Right lobe of liver (tissue), 6 donors: ENCODE results near the gene PC. TPM values are rescaled to one million over a fixed set of nuclear protein-coding genes. Genes with fewer than 3 reads are reported as not detected.

Experiments
- ATAC-seq, 4 donors: fragments of 200-7000 bp; cut with Tn5 transposase; one replicate each; pipeline ENCODE4 v1.9.1; 2020; ENCODE audit warnings: mild to moderate bottlenecking in 4 of 4, moderate library complexity in 4 of 4
- DNase-seq, 3 donors: peaks; one replicate each; pipeline ENCODE4 v3.0.0-alpha.2; 2020
- H3K27ac ChIP-seq, 3 donors: fragments of 200-600 bp; one replicate each; pipeline ENCODE4 v1.8.0; 2022
- H3K27me3 ChIP-seq, 2 donors: fragments of 200-600 bp; one replicate each; pipeline ENCODE4 v1.8.0; 2022
- H3K36me3 ChIP-seq, 4 donors: fragments of 200-600 bp; sonication (generic) in 1 of 4; one replicate each; pipeline versions ENCODE4 v1.5.1 to v1.8.0; 2017 to 2022; ENCODE audit warnings: control low read depth in 1 of 4
- H3K4me1 ChIP-seq, 4 donors: fragments of 200-600 bp; sonication (generic) in 1 of 4; one replicate each; pipeline versions ENCODE4 v1.5.1 to v1.8.0; 2017 to 2022; ENCODE audit warnings: control low read depth in 1 of 4
- H3K4me3 ChIP-seq, 3 donors: fragments of 200-600 bp; one replicate each; pipeline ENCODE4 v1.8.0; 2022
- H3K9me3 ChIP-seq, 4 donors: fragments of 200-600 bp; sonication (generic) in 1 of 4; one replicate each; pipeline versions ENCODE4 v1.5.1 to v1.8.0; 2017 to 2022; ENCODE audit warnings: control low read depth in 1 of 4
- POLR2A ChIP-seq: fragments of 450-650 bp; IDR thresholded peaks from one replicate; pipeline ENCODE4 v1.6.1; 2017; ENCODE audit warnings: antibody characterized with exemption, mild to moderate bottlenecking
- WGBS: methylation state at CpG from one replicate; pipeline ENCODE4 v1.1.6; 2018; ENCODE audit warnings: low coverage, low lambda C conversion rate; ENCODE audit not compliant: insufficient coverage; ENCODE audit errors: missing lambda C conversion rate; 5-methylcytosine and 5-hydroxymethylcytosine counted together
- intact Hi-C, 2 donors: fragments of 100-400 bp; cut with DNase I; formaldehyde crosslinking; loops; one replicate each; pipeline versions ENCODE4 v1.11.2 to v1.14.1; 2022
- total RNA-seq, 6 experiments: library from RNA; depleted of rRNA in 2 of 6; stranded (reverse); fragments of >200 nt in 2 of 6; fragmentation: NEBNext Ultra II Directional in 3 of 6; extraction: Animal tissue kit (Norgen Biotek cat#: 25700) in 3 of 6; gene quantifications; one replicate each; pipeline versions ENCODE4 v1.1.0 to v1.2.4, GENCODE V29; 2016 to 2023
- TF ChIP-seq, protein P1 (sequence below), 4 donors: fragments of 200-600 bp in 3 of 4; fragments of 450-650 bp in 1 of 4; IDR thresholded peaks; one replicate each; pipeline versions ENCODE4 v1.5.1 to v1.8.0; 2016 to 2022; ENCODE audit warnings: antibody characterized with exemption in 4 of 4, mild to moderate bottlenecking in 2 of 4
- donor health status: DM: no; HTN: yes; CAD: no.
- donor health status: DM: no; HTN: no; CAD: no.
- donor health status: DM: no; HTN: no; CAD: no.
- donor health status: DM: no; HTN: yes; CAD: no.
- donor health status: DM: no; HTN: yes; CAD: no.

PC gene
- total RNA-seq, 6 experiments from 2014 or later: 265 to 457 (median 317) TPM

DNA sequence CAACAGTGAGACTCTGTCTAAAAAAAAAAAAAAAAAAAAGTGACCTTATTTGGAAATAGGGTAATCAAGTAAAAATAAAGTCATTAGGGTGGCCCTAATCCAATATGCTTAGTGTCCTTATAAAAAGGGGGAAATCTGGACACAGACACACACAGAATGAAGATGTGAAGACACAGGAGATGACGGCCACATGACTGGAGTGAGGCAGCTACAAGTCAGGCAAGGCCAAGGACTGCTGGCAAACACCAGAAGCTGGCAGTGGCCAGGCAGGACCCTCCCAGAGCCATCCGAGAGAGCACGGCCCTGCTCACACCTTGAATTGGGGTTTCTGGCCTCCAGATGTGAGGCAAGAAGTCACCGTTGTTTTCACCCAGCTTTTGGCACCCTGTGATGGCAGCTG, 72.7 kb downstream of the PC start:
- WGBS: 78% methylated on average over 2 of the region's 4 CpGs
- Histone ChIP-seq H3K27me3 (no peaks in the 10 kb centered on the region), H3K9me3 (no peaks in the 10 kb centered on the region), H3K27ac (no peak overlapping the region), H3K4me3 (no peak overlapping the region), H3K36me3 (peaks cover 0 to 7% (median 0%) of the 10 kb centered on the region in 4 donors), H3K4me1 (peaks cover 0 to 69% (median 27%) of the 10 kb centered on the region in 4 donors)
- intact Hi-C loops: no loop called here
- DNase-seq: no peak
- no peak for TF ChIP-seq POLR2A
- TF ChIP-seq, protein P1, sequence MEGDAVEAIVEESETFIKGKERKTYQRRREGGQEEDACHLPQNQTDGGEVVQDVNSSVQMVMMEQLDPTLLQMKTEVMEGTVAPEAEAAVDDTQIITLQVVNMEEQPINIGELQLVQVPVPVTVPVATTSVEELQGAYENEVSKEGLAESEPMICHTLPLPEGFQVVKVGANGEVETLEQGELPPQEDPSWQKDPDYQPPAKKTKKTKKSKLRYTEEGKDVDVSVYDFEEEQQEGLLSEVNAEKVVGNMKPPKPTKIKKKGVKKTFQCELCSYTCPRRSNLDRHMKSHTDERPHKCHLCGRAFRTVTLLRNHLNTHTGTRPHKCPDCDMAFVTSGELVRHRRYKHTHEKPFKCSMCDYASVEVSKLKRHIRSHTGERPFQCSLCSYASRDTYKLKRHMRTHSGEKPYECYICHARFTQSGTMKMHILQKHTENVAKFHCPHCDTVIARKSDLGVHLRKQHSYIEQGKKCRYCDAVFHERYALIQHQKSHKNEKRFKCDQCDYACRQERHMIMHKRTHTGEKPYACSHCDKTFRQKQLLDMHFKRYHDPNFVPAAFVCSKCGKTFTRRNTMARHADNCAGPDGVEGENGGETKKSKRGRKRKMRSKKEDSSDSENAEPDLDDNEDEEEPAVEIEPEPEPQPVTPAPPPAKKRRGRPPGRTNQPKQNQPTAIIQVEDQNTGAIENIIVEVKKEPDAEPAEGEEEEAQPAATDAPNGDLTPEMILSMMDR (IDR thresholded peaks at IDR 0.05): no peak
- no peak for ATAC-seq

DNA sequence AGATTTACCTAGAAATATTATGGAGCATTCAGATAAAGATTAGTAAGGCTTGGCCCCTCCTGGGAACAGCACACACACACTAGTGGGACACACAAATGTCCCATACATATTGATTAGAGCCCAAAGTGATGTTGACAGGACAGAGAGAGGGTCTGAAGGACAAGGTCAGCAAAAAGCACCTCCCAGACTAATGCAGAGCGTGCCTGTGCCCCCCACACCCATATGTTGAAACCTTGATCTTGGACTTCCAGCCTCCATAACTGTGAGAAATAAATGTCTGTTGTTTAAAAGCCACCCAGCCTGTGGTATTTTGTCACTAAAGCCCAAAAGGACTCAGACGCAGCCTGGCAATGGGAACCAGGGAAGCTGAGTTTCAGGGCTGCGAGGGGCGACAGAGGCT, 73.7 kb downstream of the PC start:
- intact Hi-C loops: no loop called here
- H3K4me3 ChIP-seq: no peak overlapping the region
- H3K27me3 ChIP-seq: no peaks in the 10 kb centered on the region
- peak overlapping the region in 1 of 3 donors; percentile 8 for H3K27ac ChIP-seq
- DNase-seq: no peak
- ATAC-seq: peak in 1 of 4 donors; percentile 20
- TF ChIP-seq POLR2A: no peak
- TF ChIP-seq, protein P1 (IDR thresholded peaks at IDR 0.05): no peak
- peaks cover 0 to 7% (median 0%) of the 10 kb centered on the region in 4 donors for H3K36me3 ChIP-seq
- 51% methylated on average over 2 of the region's 4 CpGs for WGBS
- peaks cover 0 to 79% (median 32%) of the 10 kb centered on the region in 4 donors for H3K4me1 ChIP-seq
- no peaks in the 10 kb centered on the region for H3K9me3 ChIP-seq

- Histone ChIP-seq H3K4me3 (no peak overlapping the region), H3K36me3 (peaks cover 0 to 7% (median 0%) of the 10 kb centered on the region in 4 donors), H3K27me3 (no peaks in the 10 kb centered on the region), H3K9me3 (no peaks in the 10 kb centered on the region), H3K27ac (no peak overlapping the region), H3K4me1 (peaks cover 0 to 86% (median 33%) of the 10 kb centered on the region in 4 donors)
- 73% methylated on average over 18 of the region's 29 CpGs for WGBS
- intact Hi-C loops: no loop called here
- peak in 1 of 3 donors; percentile 54 for DNase-seq
- peak in 2 of 4 donors; percentile 3 for ATAC-seq
- TF ChIP-seq POLR2A: no peak
- TF ChIP-seq, protein P1 (IDR thresholded peaks at IDR 0.05): peak; percentile 20 to 37 (median 32)
Observed at GRCh38 chr11:66883016-66883965, 74.9 kb downstream of the PC start.

GRCh38 chr11:66882561-66883015, 75.6 kb downstream of the PC start:
- WGBS: 38% methylated on average over 3 of the region's 14 CpGs
- H3K9me3 ChIP-seq: no peaks in the 10 kb centered on the region
- peaks cover 0 to 91% (median 33%) of the 10 kb centered on the region in 4 donors for H3K4me1 ChIP-seq
- intact Hi-C loops: no loop called here
- DNase-seq: peak in 2 of 3 donors; percentile 73 to 74
- peak; percentile 4 to 59 (median 26) for ATAC-seq
- H3K4me3 ChIP-seq: no peak overlapping the region
- no peaks in the 10 kb centered on the region for H3K27me3 ChIP-seq
- peaks cover 0 to under 1% (median 0%) of the 10 kb centered on the region in 4 donors for H3K36me3 ChIP-seq
- peak overlapping the region in 1 of 3 donors; percentile 8 for H3K27ac ChIP-seq
- no peak for TF ChIP-seq POLR2A
- TF ChIP-seq, protein P1 (IDR thresholded peaks at IDR 0.05): no peak
